OCI-LY7 (cell line): ENCODE results near the gene TMEM18.
A peak's percentile ranks its signal among the peaks of the same experiment; 100 is the strongest.

Experiments
- CTCF ChIP-seq: fragments of 200-600 bp; sonication (generic); conservative IDR thresholded peaks from 2 replicates; pipeline ENCODE4 v1.5.1; 2014; ENCODE audit warnings: mild to moderate bottlenecking, antibody characterized with exemption, low read length, moderate library complexity, mixed read lengths
- EZH2phosphoT487 ChIP-seq: fragments of 200-600 bp; sonication (generic); IDR thresholded peaks from 2 replicates; pipeline ENCODE4 v1.6.1; 2018; ENCODE audit warnings: low read depth, borderline replicate concordance, mild to moderate bottlenecking, mixed run types, antibody characterized with exemption, low read length, moderate library complexity, mixed read lengths

GRCh38 chr2:677056-677958, at the start of gene TMEM18:
- TF ChIP-seq CTCF (peak; percentile 34; the same call in 1 of the 2 replicates), EZH2phosphoT487 (no peak)
